MM.1S (cell line): ENCODE results near the gene BICD1.
A peak's percentile ranks its signal among the peaks of the same experiment; 100 is the strongest.

Experiments used
- DNase-seq: peaks from one replicate; pipeline ENCODE4 v3.0.0-alpha.2; 2015
- H2AFZ ChIP-seq: fragments of 300-600 bp; sonication (generic); 2 replicates; pipeline ENCODE4 v1.6.0; 2016; ENCODE audit warnings: antibody characterized with exemption, low read length
- H3F3A ChIP-seq: fragments of 300-600 bp; sonication (generic); 2 replicates; pipeline ENCODE4 v1.6.1; 2016; ENCODE audit warnings: mild to moderate bottlenecking, antibody characterized with exemption, low read length, moderate library complexity, mixed read lengths; ENCODE audit not compliant: insufficient read depth
- H3K27ac ChIP-seq: fragments of 300-600 bp; sonication (generic); 2 replicates; pipeline ENCODE4 v1.5.1; 2016; ENCODE audit warnings: mild to moderate bottlenecking, low read length
- H3K27me3 ChIP-seq: fragments of 300-600 bp; sonication (generic); replicated peaks from 2 replicates; pipeline ENCODE4 v1.6.0; 2016; ENCODE audit warnings: low read length; ENCODE audit not compliant: insufficient read depth
- H3K36me3 ChIP-seq: fragments of 300-600 bp; sonication (generic); replicated peaks from 2 replicates; pipeline ENCODE4 v1.6.1; 2016; ENCODE audit warnings: mild to moderate bottlenecking, low read length, mixed read lengths; ENCODE audit not compliant: insufficient read depth
- H3K4me1 ChIP-seq: fragments of 300-600 bp; sonication (generic); 2 replicates; pipeline ENCODE4 v1.6.1; 2016; ENCODE audit warnings: low read length, mixed read lengths
- H3K4me2 ChIP-seq: fragments of 300-600 bp; sonication (generic); 2 replicates; pipeline ENCODE4 v1.6.0; 2016; ENCODE audit warnings: low read depth, low read length
- H3K4me3 ChIP-seq: fragments of 300-600 bp; sonication (generic); 2 replicates; pipeline ENCODE4 v1.5.1; 2016; ENCODE audit warnings: low read length, mixed read lengths
- H3K79me2 ChIP-seq: fragments of 300-600 bp; sonication (generic); 2 replicates; pipeline ENCODE4 v1.6.1; 2016; ENCODE audit warnings: mixed run types, low read length, mixed read lengths
- H3K9ac ChIP-seq: fragments of 300-600 bp; sonication (generic); 2 replicates; pipeline ENCODE4 v1.6.1; 2016; ENCODE audit warnings: low read length, mixed read lengths
- H3K9me2 ChIP-seq: fragments of 300-600 bp; sonication (generic); replicated peaks from 2 replicates; pipeline ENCODE4 v1.6.1; 2016; ENCODE audit warnings: mild to moderate bottlenecking, low read length, mixed read lengths; ENCODE audit not compliant: insufficient read depth
- H3K9me3 ChIP-seq: fragments of 300-600 bp; sonication (generic); replicated peaks from 2 replicates; pipeline ENCODE4 v1.6.1; 2016; ENCODE audit warnings: mild to moderate bottlenecking, low read length, mixed read lengths; ENCODE audit not compliant: insufficient read depth
- H4K20me1 ChIP-seq: fragments of 300-600 bp; sonication (generic); 2 replicates; pipeline ENCODE4 v1.6.1; 2016; ENCODE audit warnings: mild to moderate bottlenecking, low read length, moderate library complexity, mixed read lengths; ENCODE audit not compliant: insufficient read depth
- CTCF ChIP-seq: fragments of 300-600 bp; sonication (generic); IDR thresholded peaks from 2 replicates; pipeline ENCODE4 v1.5.1; 2016; ENCODE audit warnings: antibody characterized with exemption, low read length, mixed read lengths
- EZH2 ChIP-seq: fragments of 300-600 bp; sonication (generic); optimal IDR thresholded peaks from 2 replicates; pipeline ENCODE3; 2017; ENCODE audit warnings: low read depth, mild to moderate bottlenecking, antibody characterized with exemption, low read length, mixed read lengths
- EZH2phosphoT487 ChIP-seq: fragments of 300-600 bp; sonication (generic); IDR thresholded peaks from 2 replicates; pipeline ENCODE4 v1.6.1; 2018; ENCODE audit warnings: antibody characterized with exemption, low read length

BICD1 gene

DNA sequence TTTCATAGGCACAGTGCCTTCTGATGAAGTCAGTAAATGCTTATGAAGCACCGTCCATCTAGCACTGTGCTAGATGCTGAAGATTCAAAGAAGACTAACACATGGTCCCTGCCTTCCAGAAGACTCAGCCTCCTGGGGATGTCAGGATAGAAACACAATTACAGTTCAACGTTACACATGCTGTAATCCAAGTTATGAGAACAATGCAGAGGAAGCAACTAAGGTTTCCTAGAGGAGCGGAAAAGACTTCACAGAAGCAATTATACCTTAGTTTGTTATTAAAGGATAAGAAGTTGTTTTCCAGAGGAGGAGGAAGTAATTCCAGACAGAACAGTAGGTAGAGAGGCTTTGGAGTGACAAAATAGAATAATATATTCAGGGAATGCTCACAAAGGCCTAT lies 225.8 kb downstream of the BICD1 start:
- no peak overlapping the region for H3K9ac ChIP-seq
- no peak for DNase-seq
- no peaks in the 10 kb centered on the region for H3K27me3 ChIP-seq
- no peak overlapping the region for H2AFZ ChIP-seq
- H4K20me1 ChIP-seq: no peaks in the 10 kb centered on the region
- no peak overlapping the region for H3K27ac ChIP-seq
- H3K79me2 ChIP-seq: no peaks in the 10 kb centered on the region
- no peak for TF ChIP-seq EZH2phosphoT487
- TF ChIP-seq EZH2: no peak
- TF ChIP-seq CTCF: no peak
- H3F3A ChIP-seq: no peaks in the 10 kb centered on the region; the same call in 1 of the 2 replicates
- H3K4me2 ChIP-seq: no peak overlapping the region
- H3K9me2 ChIP-seq: no peaks in the 10 kb centered on the region
- no peak overlapping the region for H3K4me3 ChIP-seq
- H3K36me3 ChIP-seq: no peaks in the 10 kb centered on the region
- no peaks in the 10 kb centered on the region for H3K9me3 ChIP-seq
- H3K4me1 ChIP-seq: 0 out of 2 replicates have a peak, but pooled peaks cover 3% of the 10 kb centered on the region

- Histone ChIP-seq H3K9ac (no peak overlapping the region), H3K79me2 (no peaks in the 10 kb centered on the region)
Measured at GRCh38 chr12:32334371-32334777, 227.7 kb downstream of the BICD1 start.

GRCh38 chr12:32336261-32336660 lies 229.6 kb downstream of the BICD1 start:
- Histone ChIP-seq H3K36me3 (no peaks in the 10 kb centered on the region), H3K79me2 (no peaks in the 10 kb centered on the region), H3K27me3 (no peaks in the 10 kb centered on the region), H3K9ac (no peak overlapping the region), H2AFZ (no peak overlapping the region), H3K4me3 (no peak overlapping the region), H3K4me1 (0 out of 2 replicates have a peak, but pooled peaks cover 3% of the 10 kb centered on the region), H3K27ac (no peak overlapping the region), H3F3A (no peaks in the 10 kb centered on the region; the same call in 1 of the 2 replicates), H3K9me3 (no peaks in the 10 kb centered on the region), H3K4me2 (no peak overlapping the region), H4K20me1 (no peaks in the 10 kb centered on the region), H3K9me2 (no peaks in the 10 kb centered on the region)
- DNase-seq: no peak
- no peak for TF ChIP-seq CTCF
- TF ChIP-seq EZH2phosphoT487: no peak
- TF ChIP-seq EZH2: no peak

More at GRCh38 chr12:32334371-32334777, 227.7 kb downstream of the BICD1 start:
- Histone ChIP-seq H3K36me3 (no peaks in the 10 kb centered on the region), H3K4me2 (peak overlapping the region; percentile 51), H3K9me2 (no peaks in the 10 kb centered on the region), H3K4me1 (0 out of 2 replicates have a peak, but pooled peaks cover 3% of the 10 kb centered on the region), H3K4me3 (0 out of 2 replicates have a peak overlapping the region, but pooled peaks have one; percentile 2), H3K27ac (peak overlapping the region; percentile 18; the same call in 1 of the 2 replicates), H3K27me3 (no peaks in the 10 kb centered on the region), H2AFZ (0 out of 2 replicates have a peak overlapping the region, but pooled peaks have one; percentile 5), H4K20me1 (no peaks in the 10 kb centered on the region), H3K9me3 (no peaks in the 10 kb centered on the region), H3F3A (no peaks in the 10 kb centered on the region; the same call in 1 of the 2 replicates)
- DNase-seq: peak; percentile 54
- TF ChIP-seq EZH2phosphoT487: no peak
- TF ChIP-seq CTCF: no peak
- TF ChIP-seq EZH2: no peak
